Breast epithelium (tissue), 3 donors: Measurements from ENCODE around the gene ZP2. TPM values are rescaled to one million over a fixed set of nuclear protein-coding genes. Genes with fewer than 3 reads are reported as not detected.

Experiments used
- total RNA-seq, 3 donors: library from RNA; depleted of rRNA; stranded (reverse); fragments of >200 nt; gene quantifications; one replicate each; pipeline ENCODE4 v1.1.0, GENCODE V29; 2016

ZP2 gene
- total RNA-seq, 3 donors from 2014 or later, result not detected

Other genes with a start within 250 kb of the ZP2 start
- under 1 TPM in 2 of 3 donors, not detected in 1; under 0.01 to 0.59 TPM for gene DNAH3, start 60.7 kb downstream of the ZP2 start, total RNA-seq
- gene LDAF1, start 52.9 kb downstream of the ZP2 start, total RNA-seq, result 10 to 100 TPM; 49.2 to 99.4 (median 97.5) TPM
- gene ANKS4B, start 22.1 kb upstream of the ZP2 start, total RNA-seq, result under 1 TPM in 1 of 3 donors, not detected in 2; 0.33 TPM
- 1 to 10 TPM in 2 of 3 donors, under 1 TPM in 1; 0.98 to 5.0 (median 2.6) TPM for gene CRYM, start 66.7 kb upstream of the ZP2 start, total RNA-seq